IMR-90 (cell line): Measurements from ENCODE around the gene PAEP. TPM values are rescaled to one million over a fixed set of nuclear protein-coding genes. Genes with fewer than 3 reads are reported as not detected.

Source experiments
- ATAC-seq: fragments of 200-7000 bp; cut with Tn5 transposase; 2 replicates; pipeline ENCODE4 v1.9.1; 2020; ENCODE audit warnings: low read depth, mild to moderate bottlenecking, moderate library complexity
- BruUV-seq: library from RNA; stranded (reverse); fragments of 400-500 nt; replicated peaks from 2 replicates; lab custom pipeline; 2021; lab: Mats Ljungman, UMichigan
- CTCF ChIA-PET: fragments of 300-600 bp; formaldehyde crosslinking; extraction: SDS; loops from one replicate; lab custom pipeline; 2021; ENCODE audit warnings: antibody characterized with exemption; lab: Yijun Ruan, JAX
- POLR2A ChIA-PET: fragments of 300-600 bp; sonication (Branson Sonifier 250); formaldehyde crosslinking; loops from one replicate; lab custom pipeline; 2022; ENCODE audit warnings: antibody characterized with exemption; ENCODE audit not compliant: unreplicated experiment; lab: Charles Lee
- DNase-seq: peaks from one replicate; pipeline ENCODE4 v3.0.0; 2013
- H2AFZ ChIP-seq: replicated peaks from 2 replicates; pipeline ENCODE3; 2013; ENCODE audit warnings: low read length, mild to moderate bottlenecking; ENCODE audit not compliant: poor library complexity
- H2AK5ac ChIP-seq: 2 replicates; pipeline ENCODE4 v1.6.1; 2013; ENCODE audit warnings: low read depth, low read length, inconsistent platforms
- H2AK9ac ChIP-seq: replicated peaks from 2 replicates; pipeline ENCODE3; 2013; ENCODE audit warnings: mild to moderate bottlenecking, low read depth, low read length, moderate library complexity; ENCODE audit not compliant: poor library complexity
- H2BK120ac ChIP-seq: 2 replicates; pipeline ENCODE4 v1.6.1; 2013; ENCODE audit warnings: low read depth, low read length, inconsistent platforms
- H2BK15ac ChIP-seq: 3 replicates; pipeline ENCODE4 v1.6.1; 2013; ENCODE audit warnings: low read depth, low read length, inconsistent platforms
- H2BK20ac ChIP-seq: 2 replicates; pipeline ENCODE4 v1.6.1; 2013; ENCODE audit warnings: low read depth, mild to moderate bottlenecking, inconsistent platforms, low read length, moderate library complexity
- H2BK5ac ChIP-seq: 2 replicates; pipeline ENCODE4 v1.6.1; 2013; ENCODE audit warnings: mild to moderate bottlenecking, low read depth, low read length, inconsistent platforms; ENCODE audit not compliant: poor library complexity, severe bottlenecking
- H3K14ac ChIP-seq: replicated peaks from 2 replicates; pipeline ENCODE4 v1.6.1; 2013; ENCODE audit warnings: low read depth, low read length, inconsistent platforms
- H3K18ac ChIP-seq: 2 replicates; pipeline ENCODE4 v1.6.1; 2013; ENCODE audit warnings: low read depth, low read length, control low read depth
- H3K23ac ChIP-seq: 2 replicates; pipeline ENCODE4 v1.6.1; 2013; ENCODE audit warnings: low read depth, low read length, inconsistent platforms
- H3K27ac ChIP-seq: 2 replicates; pipeline ENCODE4 v1.5.1; 2013; ENCODE audit warnings: mild to moderate bottlenecking, control low read depth, low read length; ENCODE audit not compliant: insufficient read depth
- H3K27me3 ChIP-seq: 2 replicates; pipeline ENCODE4 v1.6.1; 2013; ENCODE audit warnings: low read length; ENCODE audit not compliant: control insufficient read depth, insufficient read depth
- H3K36me3 ChIP-seq: 2 replicates; pipeline ENCODE4 v1.6.1; 2013; ENCODE audit warnings: low read length, mixed read lengths; ENCODE audit not compliant: control insufficient read depth, insufficient read depth
- H3K4ac ChIP-seq: 2 replicates; pipeline ENCODE4 v1.6.1; 2013; ENCODE audit warnings: low read depth, low read length, inconsistent platforms
- H3K4me1 ChIP-seq: 2 replicates; pipeline ENCODE4 v1.6.1; 2013; ENCODE audit warnings: low read length, mixed read lengths; ENCODE audit not compliant: control insufficient read depth, insufficient read depth
- H3K4me2 ChIP-seq: 2 replicates; pipeline ENCODE4 v1.6.1; 2013; ENCODE audit warnings: low read depth, mild to moderate bottlenecking, control low read depth, low read length, moderate library complexity
- H3K4me3 ChIP-seq: 2 replicates; pipeline ENCODE4 v1.5.1; 2013; ENCODE audit warnings: low read depth, mild to moderate bottlenecking, control low read depth, low read length, moderate library complexity; ENCODE audit not compliant: insufficient read depth
- H3K56ac ChIP-seq: 2 replicates; pipeline ENCODE4 v1.6.1; 2013; ENCODE audit warnings: low read length, inconsistent platforms; ENCODE audit not compliant: insufficient read depth; ENCODE audit errors: extremely low read depth
- H3K79me1 ChIP-seq, 2 experiments: 2 replicates each; pipeline ENCODE4 v1.6.1; 2013; ENCODE audit warnings: low read length in 2 of 2, inconsistent platforms in 1 of 2, low read depth in 1 of 2
- H3K9ac ChIP-seq: 2 replicates; pipeline ENCODE4 v1.6.1; 2013; ENCODE audit warnings: low read depth, low read length, control low read depth
- H3K9me1 ChIP-seq: 2 replicates; pipeline ENCODE4 v1.6.1; 2013; ENCODE audit warnings: low read length, inconsistent platforms; ENCODE audit not compliant: insufficient read depth
- H3K9me3 ChIP-seq: 2 replicates; pipeline ENCODE4 v1.6.1; 2013; ENCODE audit warnings: low read length; ENCODE audit not compliant: control insufficient read depth, insufficient read depth
- H4K20me1 ChIP-seq: 2 replicates; pipeline ENCODE4 v1.6.1; 2013; ENCODE audit warnings: low read length, inconsistent platforms; ENCODE audit not compliant: insufficient read depth
- H4K5ac ChIP-seq: 2 replicates; pipeline ENCODE4 v1.6.1; 2013; ENCODE audit warnings: mild to moderate bottlenecking, low read depth, low read length, control low read depth
- H4K8ac ChIP-seq, 2 experiments: 2 replicates each; pipeline ENCODE4 v1.6.1; 2013; ENCODE audit warnings: low read depth in 2 of 2, low read length in 2 of 2, control low read depth in 1 of 2, inconsistent platforms in 1 of 2
- H4K91ac ChIP-seq: 2 replicates; pipeline ENCODE4 v1.6.1; 2013; ENCODE audit warnings: low read depth, low read length, inconsistent platforms; ENCODE audit not compliant: insufficient read depth
- FOS ChIP-seq: fragments of 150-350 bp; IDR thresholded peaks from 2 replicates; pipeline ENCODE4 v1.6.1; 2016; ENCODE audit warnings: low read depth, low read length
- NFE2L2 ChIP-seq: fragments of 150-350 bp; IDR thresholded peaks from 2 replicates; pipeline ENCODE4 v1.6.1; 2016; ENCODE audit warnings: low read depth, mild to moderate bottlenecking, low read length
- POLR2A ChIP-seq: IDR thresholded peaks from 2 replicates; pipeline ENCODE4 v1.6.1; 2012; ENCODE audit warnings: mild to moderate bottlenecking, low read depth, low read length
- RCOR1 ChIP-seq: IDR thresholded peaks from 2 replicates; pipeline ENCODE4 v1.6.1; 2012; ENCODE audit warnings: mild to moderate bottlenecking, low read length, improper control_type of control experiment; ENCODE audit not compliant: insufficient replicate concordance
- WGBS, 2 experiments: methylation state at CpG; one replicate each; pipeline versions ENCODE4 v1.1.5 to v1.1.7; 2013; ENCODE audit warnings: missing lambda C conversion rate in 2 of 2; ENCODE audit not compliant: insufficient read length in 1 of 2; ENCODE audit errors: extremely low coverage in 2 of 2; 5-methylcytosine and 5-hydroxymethylcytosine counted together
- dilution Hi-C: fragments of 300-500 bp; cut with HindIII; formaldehyde crosslinking; loops from one replicate; pipeline ENCODE4 v1.14.3; 2018; ENCODE audit warnings: low sequenced_read_pairs; ENCODE audit not compliant: unreplicated experiment
- in situ Hi-C: fragments of 300-500 bp; cut with MboI; formaldehyde crosslinking; loops from 3 replicates; pipeline ENCODE4 v1.14.3; 2019; ENCODE audit warnings: low sequenced_read_pairs, inconsistent platforms, mixed read lengths
- intact Hi-C: fragments of 100-400 bp; cut with micrococcal nuclease; formaldehyde crosslinking; loops from 2 replicates; pipeline ENCODE4 v1.10.0; 2022
- polyA plus RNA-seq, 3 experiments: library from polyadenylated mRNA; depleted of rRNA; stranded (reverse); fragments of >200 nt; gene quantifications; 2 replicates each; pipeline ENCODE4 v1.2.3, GENCODE V29; 2012; ENCODE audit warnings: low replicate concordance in 1 of 3
- total RNA-seq: library from RNA; depleted of rRNA; stranded (reverse); fragments of >200 nt; gene quantifications from 2 replicates; pipeline ENCODE4 v1.2.3, GENCODE V29; 2012

PAEP gene
- total and polyA plus RNA-seq, 2 of the 4 experiments (the other 2 are of a cell fraction), result not detected

GRCh38 chr9:135550344-135550918 lies 11.1 kb upstream of the PAEP start:
- Histone ChIP-seq H3K56ac (no peak overlapping the region), H2BK120ac (no peak overlapping the region), H3K4me1 (no peaks in the 10 kb centered on the region), H4K8ac (no peak overlapping the region), H2BK20ac (no peak overlapping the region), H3K79me1 (no peaks in the 10 kb centered on the region), H4K91ac (no peak overlapping the region), H3K9me1 (no peaks in the 10 kb centered on the region), H2BK15ac (no peak overlapping the region), H2BK5ac (no peak overlapping the region), H3K36me3 (no peaks in the 10 kb centered on the region), H4K20me1 (no peaks in the 10 kb centered on the region), H3K27me3 (no peaks in the 10 kb centered on the region; the same call in 1 of the 2 replicates), H2AFZ (no peak overlapping the region), H3K23ac (no peak overlapping the region), H3K4me2 (no peak overlapping the region), H3K9ac (no peak overlapping the region), H3K4ac (no peak overlapping the region), H3K18ac (no peak overlapping the region), H3K4me3 (no peak overlapping the region), H2AK5ac (no peak overlapping the region), H3K14ac (no peak overlapping the region), H3K27ac (no peak overlapping the region), H2AK9ac (no peak overlapping the region), H3K9me3 (no peaks in the 10 kb centered on the region), H4K5ac (no peak overlapping the region)
- intact Hi-C loops (no loop called here), dilution Hi-C loops (no loop called here), in situ Hi-C loops (no loop called here)
- 80% methylated on average over 1 of the region's 17 CpGs; no CpG with 5 or more reads in 1 of the 2 experiments for WGBS, 2 experiments
- ATAC-seq, result no peak
- CTCF ChIA-PET, result no interaction called here
- no peak for DNase-seq
- POLR2A ChIA-PET, result no interaction called here
- TF ChIP-seq NFE2L2 (no peak), FOS (no peak), RCOR1 (no peak), POLR2A (no peak)
- BruUV-seq, result no TSS peak
